GM12892 (cell line): ENCODE results near the gene DECR2.

Experiments used
- POLR2A ChIP-seq: IDR thresholded peaks from 2 replicates; pipeline ENCODE4 v1.6.1; 2011; ENCODE audit warnings: low read depth, low read length, control low read depth
- POLR2AphosphoS5 ChIP-seq: IDR thresholded peaks from 2 replicates; pipeline ENCODE4 v1.6.1; 2011; ENCODE audit warnings: low read depth, low read length, control low read depth

DNA sequence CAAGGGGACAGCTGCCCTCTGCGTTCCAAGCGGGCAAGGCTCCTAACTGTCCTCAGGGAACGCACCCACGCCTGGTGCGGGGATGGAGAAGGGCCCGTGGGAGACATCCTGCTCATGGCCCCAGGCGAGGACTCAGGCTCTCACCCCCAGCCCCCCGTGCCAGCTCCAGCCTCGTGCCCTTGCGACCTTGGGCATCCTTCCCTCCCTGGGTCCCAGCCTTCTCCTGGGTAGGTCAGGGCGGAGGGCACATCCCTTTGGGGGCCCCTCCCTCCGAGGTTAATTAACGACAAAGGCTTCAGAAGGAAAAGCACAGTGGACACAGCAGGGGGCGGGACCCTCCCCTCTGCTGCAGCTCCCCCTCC lies 22.9 kb upstream of the DECR2 start:
- TF ChIP-seq POLR2AphosphoS5 (no peak), POLR2A (no peak)
